HG03342 (cell line): ENCODE results near the gene TMEM181.
"Not testable (repeated sequence)": the region's sequence is repeated elsewhere in the genome, so short reads cannot be mapped to it uniquely, and the experiment has no call there.

Experiments used
- ATAC-seq: cut with Tn5 transposase; IDR thresholded peaks from one replicate; pipeline ENCODE4 v1.9.1; 2021; ENCODE audit warnings: mild to moderate bottlenecking, moderate library complexity; ENCODE audit not compliant: unreplicated experiment

TMEM181 gene

DNA sequence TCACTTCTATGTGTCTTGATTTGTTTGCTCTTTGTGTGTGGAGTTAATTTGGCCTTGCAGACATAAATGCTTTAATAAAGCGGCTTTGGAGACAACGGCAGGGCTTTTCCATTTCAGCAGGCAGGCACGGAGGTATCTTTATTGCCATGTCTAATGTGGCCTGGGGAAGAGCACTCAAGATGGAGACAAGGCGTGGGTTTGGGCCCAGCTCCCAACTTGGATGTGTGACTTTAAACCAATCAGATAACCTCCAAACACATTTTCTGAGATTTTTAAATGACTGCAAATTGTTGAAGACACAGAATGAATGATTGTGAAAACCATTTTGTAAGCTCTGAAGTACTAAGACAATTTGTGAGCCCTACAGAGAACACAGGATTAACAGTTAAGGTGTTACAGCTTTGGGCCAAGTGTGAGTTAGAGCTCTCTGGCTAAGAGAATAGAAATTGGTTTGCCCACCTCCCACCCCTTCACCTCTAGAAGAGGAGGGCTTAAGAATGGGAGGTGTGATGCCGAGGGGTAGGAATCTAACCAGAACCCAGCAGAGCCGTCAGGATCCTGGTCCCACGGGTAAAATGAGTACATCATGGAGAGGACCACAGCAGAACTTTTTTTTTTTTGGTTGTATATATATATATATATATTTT is 75.7 kb downstream of the TMEM181 start:
- no peak for ATAC-seq

DNA sequence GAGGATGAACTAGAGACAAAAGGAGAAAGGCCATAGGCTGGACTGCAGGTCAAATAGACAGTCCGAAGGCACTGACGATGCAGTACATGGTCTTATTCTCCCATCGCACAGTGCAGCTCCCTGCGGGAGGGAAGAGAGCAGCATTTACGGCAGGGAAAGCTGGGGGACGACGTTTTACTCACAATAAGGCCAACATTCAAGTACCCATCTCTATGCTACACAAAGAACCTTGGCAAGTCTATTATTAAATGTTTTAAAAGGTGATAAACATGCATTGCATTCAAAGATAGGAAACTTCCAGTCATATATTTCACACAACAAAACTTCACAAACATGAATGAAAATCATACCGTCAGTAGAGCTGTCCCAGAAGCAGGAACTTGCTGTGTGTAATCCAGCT is 76.9 kb downstream of the TMEM181 start:
- ATAC-seq, result no peak

DNA sequence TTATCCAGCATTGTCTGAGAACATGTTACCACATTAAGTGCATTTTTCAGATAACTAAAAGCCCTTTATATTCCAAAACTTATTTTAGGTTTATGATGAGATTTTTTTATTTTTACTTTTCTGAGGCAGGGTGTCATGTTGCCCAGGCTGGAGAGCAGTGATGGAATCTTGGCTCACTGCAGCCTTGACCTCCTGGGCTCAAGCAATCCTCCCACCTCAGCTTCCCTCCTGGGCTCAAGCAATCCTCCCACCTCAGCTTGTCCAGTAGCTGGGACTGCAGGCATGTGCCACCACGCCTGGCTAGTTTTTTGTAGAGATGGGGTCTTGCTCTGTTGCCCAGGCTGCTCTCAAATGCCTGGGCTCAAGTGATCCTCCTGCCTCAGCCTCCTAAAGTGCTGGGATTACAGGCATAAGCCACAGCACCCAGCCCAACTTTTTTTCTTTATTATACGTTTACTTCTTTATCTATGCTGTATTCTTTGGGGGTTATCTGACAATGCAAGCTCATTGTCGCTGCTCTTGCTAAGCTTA is 78.5 kb downstream of the TMEM181 start:
- ATAC-seq, result no peak

DNA sequence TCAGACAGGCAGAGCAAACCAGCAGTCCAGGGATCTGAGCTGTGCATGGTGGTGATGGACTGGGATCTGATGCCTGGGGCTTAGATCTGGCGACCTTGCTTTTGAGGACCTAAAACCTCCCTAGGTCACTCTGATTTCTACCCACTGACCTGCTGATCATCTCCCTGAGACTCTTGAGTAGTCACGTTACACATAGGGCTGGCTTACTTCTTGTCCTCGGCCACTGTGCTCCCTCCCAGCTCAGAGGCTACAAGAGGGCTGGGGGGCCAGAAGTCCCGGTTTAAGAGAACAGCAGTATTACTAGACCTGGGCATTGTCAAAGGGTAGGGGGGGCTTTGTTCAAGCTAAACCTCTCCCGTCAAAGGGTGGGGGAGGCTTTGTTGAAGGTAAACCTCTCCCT is 79.2 kb downstream of the TMEM181 start:
- no peak for ATAC-seq

DNA sequence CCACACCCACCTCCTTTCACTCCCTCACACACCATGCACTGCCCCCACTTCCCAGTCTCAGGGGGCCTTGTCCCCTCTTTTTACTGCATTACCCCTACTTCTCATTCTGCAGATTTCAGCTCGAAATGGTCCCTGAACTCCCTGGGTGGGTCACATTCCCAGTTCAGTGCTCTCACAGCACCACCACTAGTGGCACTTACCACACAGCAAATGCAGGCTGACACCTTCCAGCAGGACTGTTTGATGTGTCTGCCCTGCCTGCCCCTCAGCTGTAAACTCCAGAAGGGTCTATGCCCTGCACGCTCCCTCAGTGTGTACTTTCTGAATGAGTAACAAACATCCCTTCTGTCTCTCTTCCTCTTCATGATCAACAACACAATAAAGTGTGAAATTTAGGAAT is 80.6 kb downstream of the TMEM181 start:
- no peak for ATAC-seq

DNA sequence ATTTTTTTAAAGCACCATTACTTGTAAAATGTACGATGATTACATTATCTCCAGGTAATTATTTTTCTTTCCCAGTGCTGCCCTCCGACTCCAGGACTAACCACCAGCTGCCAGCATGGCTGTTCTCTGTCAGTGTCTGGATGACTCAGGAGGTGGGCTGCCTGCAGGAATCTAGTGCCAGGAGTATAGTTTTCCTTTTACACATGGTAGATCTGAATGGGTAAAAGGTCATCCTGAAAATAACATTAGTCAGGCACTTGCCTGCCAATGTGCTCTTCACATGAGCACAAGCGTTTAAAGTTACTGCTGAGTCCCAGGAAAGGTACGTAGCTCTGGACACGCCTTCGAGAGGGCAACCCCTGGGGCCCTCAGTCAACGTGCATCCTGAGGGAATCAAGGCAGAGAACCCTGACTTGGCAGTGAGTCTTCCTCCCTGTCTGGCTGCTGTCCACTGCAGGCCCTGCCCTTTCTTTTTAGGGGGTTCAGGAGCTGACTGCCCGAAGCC is 82.3 kb downstream of the TMEM181 start:
- no peak for ATAC-seq

DNA sequence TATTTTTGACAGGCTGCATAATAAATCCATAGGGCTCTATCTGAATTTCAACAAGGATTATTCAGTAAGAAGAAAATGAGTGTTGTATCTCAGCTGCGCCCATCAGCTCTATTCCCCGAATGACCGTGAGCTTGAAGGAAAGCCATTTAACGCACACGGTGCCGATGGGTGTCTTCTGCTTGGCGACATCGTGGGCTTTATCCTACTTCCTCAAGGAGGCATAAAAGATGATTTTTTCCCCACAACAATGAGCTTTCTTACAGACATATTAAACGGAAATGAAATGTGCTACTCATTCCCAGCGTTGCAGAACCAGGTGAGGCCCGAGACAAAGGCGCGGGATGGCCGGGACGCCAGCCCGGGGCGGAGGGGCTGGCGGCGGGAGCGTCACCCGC is 83.9 kb downstream of the TMEM181 start:
- no peak for ATAC-seq

DNA sequence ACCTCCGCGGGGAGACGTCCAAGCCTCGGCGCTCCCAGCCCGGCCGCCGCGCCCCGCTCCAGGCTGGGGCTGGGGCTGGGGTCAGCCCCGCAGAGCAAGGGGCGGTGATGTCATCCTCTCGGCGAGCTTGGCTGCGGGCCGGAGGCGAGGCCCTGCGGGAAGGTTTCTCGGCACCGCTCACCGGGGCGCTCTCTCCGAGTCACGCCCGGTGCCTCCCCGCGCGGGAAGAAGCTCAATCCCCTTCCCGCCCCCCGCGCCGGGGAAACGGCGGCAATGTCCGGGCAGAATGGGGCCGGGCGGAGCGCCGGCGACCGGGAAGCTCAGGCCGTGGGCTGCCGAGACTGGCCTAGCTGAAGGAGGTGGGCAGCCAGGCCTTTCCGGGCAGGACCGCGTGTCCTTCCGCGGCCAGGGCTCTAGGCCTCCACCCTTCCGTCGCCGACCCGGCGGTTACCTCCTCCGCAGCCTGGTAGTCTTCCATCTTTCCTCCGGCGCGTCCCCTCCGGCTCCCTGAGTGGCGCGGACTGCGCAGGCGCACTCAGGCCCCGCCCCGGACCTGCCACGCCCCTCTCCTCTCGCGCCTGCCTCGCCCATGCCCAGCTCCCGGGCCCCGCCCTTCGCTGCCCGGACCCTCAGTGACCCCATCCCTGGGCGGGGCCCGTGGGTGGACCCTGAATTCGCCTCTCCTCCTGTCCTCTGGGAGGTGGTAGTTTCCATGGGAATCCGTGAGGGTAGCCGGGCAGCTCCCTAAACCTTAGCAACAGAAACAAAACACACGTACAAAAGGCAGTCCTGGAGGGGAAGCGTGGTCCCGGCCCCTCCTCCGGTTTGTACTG is 84.6 kb downstream of the TMEM181 start, which contains the start of gene DYNLT1:
Gene DYNLT1 (minus strand): TSS at position 513 of the 833 bp plus-strand sequence. CDS start 35 bp downstream, at position 478.
- peak; percentile 49 for ATAC-seq

DNA sequence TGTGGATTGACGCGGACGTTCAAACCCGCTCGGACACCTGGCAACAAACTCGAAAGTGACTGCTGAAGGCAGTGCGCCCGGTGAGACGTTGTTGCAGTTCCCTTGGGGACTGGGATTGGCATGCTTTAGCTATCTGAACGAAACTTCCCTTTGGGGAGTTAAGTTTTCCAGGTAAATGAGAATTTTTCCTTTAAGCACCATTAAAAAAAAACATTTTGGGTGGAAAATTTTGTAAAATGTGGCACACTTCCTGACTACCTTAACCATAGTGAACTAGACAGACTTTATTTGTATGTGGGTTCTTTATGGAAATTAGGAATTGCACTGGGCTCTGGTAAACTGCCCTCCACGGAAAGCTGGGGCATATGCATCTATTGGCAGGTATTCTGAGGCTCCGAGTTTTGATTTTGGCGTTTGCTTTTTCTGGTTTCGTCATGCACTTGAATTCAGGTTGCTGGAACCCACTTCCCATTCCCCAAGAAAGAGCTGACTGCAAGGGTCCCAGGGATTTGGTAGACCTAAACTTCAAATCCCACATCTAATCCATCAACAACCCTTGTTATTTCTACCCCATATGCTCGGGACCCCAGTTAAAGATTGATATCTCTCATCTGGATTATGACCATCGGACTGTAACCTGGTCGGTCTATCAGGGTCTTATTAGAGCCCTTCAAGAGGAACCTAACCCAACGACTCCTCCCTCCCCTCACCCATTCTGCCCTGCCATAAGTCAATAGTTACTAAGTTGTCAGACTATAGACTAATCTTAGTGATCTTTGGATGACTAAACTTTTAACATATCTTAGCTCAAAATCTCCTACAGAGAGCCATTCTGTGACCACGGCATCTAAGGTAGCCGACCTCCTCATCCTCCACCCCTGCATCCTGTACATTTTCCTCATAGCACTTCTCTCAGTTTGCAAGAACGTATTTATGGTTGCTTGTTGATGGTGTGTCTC is 85.5 kb downstream of the TMEM181 start:
- ATAC-seq, result no peak

DNA sequence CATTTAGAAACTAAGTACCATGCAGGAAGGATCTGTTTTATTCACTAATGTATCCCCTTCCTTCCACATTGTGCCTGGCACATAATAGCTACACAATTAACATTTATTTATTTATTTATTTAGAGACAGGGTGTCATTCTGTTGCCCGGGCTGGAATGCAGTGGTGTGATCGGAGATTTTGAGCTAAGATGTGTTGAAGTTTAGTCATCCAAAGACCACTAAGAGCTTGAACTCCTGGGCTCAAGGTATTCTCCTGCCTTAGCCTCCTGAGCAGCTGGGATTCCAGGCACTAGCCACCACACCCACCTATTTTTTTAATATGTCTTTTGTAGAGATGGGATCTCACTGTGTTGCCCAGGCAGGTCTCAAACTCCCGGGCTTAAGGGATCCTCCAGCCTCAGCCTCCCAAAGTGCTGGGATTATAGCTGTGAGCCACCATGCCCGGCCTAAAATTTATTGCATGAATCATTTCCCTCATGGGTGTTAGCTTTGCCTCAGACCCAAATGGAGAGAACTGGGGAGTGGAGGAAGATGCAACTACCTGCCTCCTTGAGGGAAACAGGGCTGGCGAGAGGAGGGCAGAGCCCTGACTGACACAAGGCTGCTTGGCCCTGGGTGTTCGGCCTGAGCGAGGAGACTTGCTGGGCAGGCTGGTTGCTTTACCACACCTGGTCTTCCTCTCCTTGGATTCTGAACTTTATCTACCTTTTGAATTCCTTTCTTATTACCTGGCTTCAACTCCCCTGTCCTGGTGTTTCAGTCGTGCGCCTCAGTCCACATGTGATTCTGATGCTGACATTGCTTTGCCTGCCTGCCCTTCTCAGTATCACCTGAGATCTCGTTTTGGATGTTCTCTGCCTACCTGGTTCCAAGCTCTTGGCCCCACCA is 86.4 kb downstream of the TMEM181 start:
- no peak for ATAC-seq

DNA sequence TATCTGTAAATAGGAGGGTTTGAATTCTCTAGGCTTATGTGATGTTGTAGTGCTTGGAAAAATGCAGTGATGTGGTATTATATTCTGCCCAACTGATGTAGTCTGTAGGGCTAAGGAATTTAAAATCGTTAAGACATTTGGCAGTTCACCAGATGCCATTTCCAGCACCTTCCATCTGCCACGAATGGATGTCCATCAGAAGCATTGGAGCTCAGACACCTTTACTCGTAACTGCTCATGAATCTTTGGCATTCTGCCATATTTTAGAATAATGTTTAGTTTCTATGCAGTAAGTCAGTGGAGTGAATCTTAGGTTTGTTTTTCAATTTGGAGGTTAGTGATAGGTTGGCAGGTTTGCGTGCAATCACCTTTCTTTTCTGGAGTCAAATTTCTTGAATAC is 87.6 kb downstream of the TMEM181 start:
- no peak for ATAC-seq

DNA sequence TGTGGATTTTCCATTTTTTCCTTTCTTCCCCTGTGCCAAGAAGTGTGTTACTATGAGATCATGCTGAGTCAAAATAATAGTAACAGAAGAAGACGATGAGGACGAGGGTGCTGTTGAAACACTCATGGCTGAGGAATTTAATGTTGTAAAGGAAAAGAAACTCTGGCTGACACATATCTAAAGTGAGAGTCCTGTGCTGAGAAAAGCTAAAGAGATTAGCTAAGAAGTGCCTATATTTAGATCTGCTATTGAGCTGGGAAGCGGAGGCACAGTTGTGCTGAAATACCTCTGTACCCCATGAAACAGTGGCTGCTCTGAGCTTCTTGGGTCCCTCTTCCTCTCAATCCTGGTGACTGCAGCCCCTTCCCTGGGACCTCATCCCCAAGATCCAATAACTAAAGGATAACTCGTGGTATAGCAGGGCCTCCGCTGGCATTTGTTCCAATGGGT is 88.8 kb downstream of the TMEM181 start:
- peak; percentile 32 for ATAC-seq

DNA sequence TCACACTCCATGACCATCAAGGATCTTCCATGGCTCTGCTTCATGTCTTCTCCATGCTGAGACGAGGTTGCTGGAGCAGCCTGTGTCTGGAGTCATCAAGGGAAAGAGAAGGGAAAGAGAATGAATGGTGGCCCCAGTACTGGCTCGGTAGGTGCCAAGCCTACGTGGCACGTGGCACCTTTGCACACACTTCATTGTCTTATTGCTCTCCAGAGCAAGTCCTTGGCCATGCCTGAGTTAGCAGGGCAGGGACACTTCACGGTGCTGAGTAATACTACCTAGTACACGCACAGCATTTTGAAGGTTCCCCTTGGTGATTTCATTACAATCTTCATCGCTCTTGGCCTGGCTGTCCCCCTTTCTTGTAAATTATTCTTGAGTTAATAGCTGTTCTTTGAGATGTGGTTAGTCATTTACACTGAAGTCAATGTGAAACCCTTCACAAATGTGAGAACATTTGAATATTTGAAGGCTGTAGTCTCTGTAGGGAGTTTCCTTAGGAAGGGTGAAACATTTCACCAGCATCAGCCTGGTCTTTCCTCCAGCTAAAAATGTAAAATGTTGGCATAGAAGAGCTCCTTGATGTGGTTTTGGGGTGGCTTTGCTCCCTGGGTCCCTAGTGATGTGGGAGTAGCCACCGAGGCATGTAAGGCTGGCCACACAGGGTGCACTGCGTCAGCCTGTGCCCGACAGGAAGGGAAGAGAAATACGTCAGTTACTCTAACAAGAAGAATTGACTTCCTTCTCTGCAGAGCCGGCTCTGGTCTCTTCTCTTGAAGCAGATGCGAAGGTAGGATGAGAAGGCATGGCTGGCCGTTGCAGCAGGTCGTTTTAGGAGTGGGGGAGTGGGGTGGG is 89.6 kb downstream of the TMEM181 start, which contains the start of gene SYTL3:
Gene SYTL3 (plus strand): TSS at position 766 of the 855 bp plus-strand sequence. CDS start 13,215 bp downstream, outside the sequence.
- peak; percentile 52 for ATAC-seq

DNA sequence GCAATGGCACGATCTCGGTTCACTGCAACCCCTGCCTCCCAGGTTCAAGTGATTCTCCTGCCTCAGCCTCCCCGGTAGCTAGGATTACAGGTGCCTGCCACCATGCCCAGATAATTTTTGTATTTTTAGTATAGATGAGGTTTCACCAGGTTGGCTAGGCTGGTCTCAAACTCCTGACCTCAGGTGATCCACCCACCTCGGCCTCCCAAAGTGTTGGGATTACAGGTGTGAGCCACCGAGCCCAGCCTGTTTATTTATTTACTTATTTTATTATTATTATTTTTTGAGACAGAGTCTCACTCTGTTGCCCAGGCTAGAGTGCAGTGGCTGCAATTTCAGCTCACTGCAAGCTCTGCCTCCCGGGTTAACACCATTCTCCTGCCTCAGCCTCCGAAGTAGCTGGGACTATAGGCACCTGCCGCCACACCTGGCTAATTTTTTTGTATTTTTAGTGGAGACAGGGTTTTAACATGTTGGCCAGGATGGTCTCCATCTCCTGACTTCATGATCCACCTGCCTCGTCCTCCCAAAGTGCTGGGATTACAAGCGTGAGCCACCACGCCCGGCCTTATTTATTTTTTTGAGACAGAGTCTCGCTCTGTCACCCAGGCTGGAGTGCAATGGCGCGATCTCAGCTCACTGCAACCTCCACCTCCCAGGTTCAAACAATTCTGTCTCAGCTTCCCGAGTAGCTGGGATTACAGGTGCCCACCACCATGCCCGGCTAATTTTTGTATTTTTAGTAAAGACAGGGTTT is 92.3 kb downstream of the TMEM181 start:
- ATAC-seq, result not testable (repeated sequence)

DNA sequence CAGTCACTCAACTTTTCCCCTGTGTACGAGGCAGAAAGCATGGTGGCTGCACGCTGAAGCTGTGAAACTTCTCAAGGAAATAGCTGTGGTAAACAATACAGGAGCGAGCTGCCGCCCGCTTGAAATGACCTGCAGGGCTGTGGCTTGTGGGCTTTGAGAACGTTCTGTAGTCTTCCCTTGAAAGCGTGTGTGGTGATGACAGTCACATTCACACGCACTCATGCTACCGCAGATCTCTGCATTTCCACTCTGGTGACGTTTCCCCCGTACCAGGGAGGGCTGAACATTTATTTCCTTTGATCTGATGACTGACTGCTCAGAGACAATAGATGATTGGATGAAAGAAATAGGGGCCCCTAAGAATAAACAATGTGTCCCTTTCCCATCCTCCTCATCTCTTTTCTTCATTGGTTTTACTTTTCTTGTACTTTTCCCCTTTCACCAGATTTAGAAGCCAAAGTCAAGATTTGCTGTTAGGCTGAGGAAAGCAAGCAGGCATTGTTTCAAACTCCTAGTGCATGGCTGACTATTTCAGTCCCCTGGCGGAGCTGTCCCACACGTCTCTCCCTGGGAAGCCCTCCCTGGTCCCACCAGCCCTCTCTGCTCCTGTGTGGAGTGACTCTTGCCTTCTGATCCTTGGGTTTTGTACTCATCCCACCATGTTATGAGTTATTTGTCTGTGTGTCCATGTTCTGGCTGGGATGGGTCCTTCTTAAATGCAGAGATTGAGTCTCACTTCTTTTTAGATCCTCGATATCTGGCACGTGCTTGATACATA is 93.9 kb downstream of the TMEM181 start:
- ATAC-seq, result no peak

DNA sequence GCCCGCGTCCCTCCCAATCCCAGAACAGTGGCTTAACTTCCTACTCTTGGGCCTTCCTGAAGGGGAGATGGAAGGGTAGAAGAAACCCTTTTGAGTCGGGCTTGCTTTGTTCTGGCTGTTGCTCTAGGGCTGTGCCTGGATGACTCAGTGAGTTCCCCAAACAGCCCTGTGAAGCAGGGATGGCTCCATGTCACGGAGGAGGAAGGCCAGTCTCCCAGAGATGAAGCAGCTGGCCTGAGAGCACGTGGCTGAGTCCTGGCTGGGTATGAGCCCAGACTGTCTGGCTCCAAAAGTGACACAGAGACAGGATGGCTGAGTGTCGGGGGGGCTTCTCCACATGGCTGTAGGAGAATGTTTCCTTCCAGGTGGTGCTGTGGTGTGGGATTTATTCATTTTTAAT is 94.6 kb downstream of the TMEM181 start:
- no peak for ATAC-seq

DNA sequence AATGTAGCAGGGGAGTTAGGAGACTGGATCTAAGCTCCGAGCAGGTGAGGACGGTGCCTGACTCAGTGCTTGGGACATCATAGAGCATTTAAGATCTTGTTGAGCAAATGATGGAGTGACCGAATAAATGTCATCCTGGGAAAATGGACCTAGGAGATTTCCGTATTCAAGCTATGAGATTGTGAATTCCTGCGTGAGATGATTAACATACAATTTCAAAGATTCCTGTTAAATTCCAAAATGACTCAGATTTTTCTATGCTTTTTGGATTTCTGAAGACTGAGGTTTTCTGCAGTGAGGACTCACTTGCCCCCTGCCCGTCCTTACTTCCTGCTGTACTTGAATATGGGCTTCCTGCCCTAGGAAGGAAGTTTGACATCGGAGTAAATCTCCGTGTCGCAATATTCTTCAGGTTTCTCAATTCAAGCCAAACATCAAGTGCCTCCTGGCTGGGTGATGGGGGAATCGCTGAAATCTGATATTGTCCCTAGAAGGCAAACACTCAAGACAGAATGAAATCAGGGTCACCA is 95.1 kb downstream of the TMEM181 start:
- ATAC-seq, result no peak
